HG03135 (cell line): ENCODE data around the gene CMIP.

Experiments used
- ATAC-seq: cut with Tn5 transposase; IDR thresholded peaks from one replicate; pipeline ENCODE4 v1.9.1; 2021; ENCODE audit warnings: mild to moderate bottlenecking, moderate library complexity; ENCODE audit not compliant: unreplicated experiment

The CMIP gene

DNA sequence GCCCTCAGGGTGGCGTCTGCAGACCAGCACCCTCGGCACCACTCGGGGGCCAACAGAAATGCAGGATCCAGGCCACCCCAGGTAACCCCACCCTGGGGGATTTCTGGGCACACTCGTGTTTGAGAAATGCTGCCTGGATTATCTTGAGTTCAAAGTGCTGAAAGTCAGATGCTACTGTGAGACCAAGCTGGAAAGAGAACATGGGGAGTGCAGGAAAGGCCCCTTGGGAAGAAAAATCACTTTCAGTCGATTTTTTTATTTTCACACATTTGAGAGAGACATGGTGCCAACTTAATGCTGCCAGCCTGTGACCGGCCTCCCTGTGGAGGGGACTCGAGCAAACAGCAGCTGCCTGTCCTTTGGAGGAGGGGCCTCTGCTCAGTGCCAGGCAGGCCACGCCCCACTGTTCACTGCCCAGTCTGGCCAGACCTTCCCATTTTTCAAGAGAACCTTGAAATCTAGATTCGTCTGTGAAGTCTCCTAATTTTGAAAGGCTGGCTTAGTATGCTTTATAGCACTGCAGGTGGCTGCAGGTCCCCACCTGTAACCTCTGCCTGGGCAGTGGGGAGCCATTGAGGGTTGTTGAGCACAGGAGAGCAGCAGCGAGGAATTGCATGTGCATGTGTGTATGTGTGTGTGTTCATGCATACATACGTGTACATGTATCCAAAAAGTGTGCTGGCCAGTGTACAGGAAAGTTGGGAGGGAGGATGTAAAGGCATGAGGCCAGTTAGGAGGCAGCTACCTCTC, 263.8 kb downstream of the CMIP start:
- ATAC-seq, result no peak

DNA sequence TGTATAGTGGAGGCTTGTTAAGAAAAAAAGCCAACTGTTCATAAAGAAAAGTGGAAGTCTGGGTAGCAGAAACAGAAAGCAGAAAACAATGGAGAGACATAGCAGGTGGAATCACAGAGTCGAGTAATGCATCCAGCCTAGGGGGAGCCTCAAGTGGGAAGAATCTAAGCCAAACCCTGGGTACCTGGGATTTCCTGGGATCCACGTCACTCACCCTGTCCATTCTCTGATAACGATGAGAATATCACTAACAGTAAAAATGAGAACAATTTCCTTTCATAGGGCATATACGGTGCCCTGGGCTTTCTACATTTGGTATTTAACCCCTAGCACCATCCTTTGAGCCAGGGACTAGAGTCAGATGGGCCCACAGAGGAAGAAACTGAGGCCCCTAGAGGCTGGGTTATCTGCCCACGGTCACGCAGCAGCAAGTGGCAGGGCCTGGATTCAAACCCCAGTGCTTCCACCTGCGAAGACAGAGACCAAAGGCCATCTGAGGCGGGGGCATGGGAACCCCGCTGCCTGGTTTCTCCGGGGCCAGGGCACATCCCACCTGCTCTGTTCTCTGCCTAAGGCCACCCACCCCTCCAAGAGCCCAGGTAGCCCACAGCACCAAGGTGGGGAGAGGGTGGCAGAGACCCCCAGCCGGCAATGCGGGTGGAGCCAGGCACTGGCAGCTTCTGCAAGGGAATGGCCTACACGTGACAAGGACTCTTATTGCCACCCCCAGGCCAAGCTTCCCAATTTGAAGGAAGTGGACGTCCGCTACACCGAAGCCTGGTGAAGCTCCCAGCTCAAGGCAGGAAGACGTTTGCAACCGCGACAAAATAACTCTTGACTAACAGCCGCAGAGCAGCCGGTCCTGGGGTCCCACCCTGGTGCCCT, 264.6 kb downstream of the CMIP start:
- ATAC-seq, result no peak

- no peak for ATAC-seq
These were observed 265.4 kb downstream of the CMIP start for GRCh38 chr16:81710044-81710443.

DNA sequence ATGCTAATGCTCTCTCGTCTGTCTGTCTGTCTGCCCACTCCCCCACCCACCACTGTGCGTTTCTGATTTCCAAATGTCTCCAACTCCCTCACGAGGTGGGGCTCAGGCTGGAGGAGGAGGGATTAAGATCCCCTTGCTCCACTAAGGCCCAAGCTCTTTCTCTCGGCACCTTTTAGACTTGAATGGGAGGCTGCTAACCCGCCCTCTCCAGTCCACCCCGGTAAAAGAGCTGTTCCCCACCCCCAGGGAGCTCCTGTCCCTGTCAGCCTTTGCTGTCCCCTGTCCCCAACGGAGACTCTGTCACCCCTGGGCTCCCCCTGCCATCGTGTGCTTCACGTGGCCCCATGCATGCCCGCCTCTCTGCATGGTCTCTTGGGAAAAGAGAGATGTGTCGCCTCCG, 266.0 kb downstream of the CMIP start:
- ATAC-seq, result no peak

DNA sequence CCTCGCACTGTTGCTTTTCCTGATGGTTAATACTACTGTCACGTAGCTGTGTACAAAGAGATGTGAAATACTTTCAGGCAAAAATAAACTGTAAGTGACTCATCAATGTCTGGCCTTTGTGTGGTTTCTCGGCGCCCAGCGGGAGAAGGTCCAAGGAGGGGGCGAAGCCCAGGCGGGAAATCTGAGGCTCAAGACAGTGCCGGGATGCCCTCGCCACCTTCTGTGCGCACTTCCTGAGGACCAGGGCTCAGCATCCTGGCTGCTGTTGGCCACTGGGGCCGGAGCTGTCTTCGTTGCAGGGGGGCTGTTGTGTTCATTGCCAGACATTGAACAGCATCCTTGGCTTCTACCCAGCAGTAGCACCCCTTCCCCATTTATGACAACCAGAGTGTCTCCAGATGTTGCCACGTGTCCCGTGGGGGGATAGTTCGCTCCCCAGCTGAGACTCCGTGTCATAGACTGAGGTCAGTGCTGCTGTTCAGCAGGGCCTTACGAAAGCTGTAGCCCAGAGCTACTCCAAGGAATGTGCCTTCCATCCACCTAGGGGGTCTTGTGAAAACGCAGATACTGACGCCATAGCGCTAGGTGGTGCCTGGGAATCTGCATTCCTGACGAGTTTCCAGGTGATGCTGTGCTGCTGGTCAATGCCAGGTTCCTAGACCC, 267.2 kb downstream of the CMIP start:
- no peak for ATAC-seq

GRCh38 chr16:81712681-81713080, 268.1 kb downstream of the CMIP start:
- no peak for ATAC-seq

GRCh38 chr16:81713295-81713772, 268.7 kb downstream of the CMIP start:
- no peak for ATAC-seq

DNA sequence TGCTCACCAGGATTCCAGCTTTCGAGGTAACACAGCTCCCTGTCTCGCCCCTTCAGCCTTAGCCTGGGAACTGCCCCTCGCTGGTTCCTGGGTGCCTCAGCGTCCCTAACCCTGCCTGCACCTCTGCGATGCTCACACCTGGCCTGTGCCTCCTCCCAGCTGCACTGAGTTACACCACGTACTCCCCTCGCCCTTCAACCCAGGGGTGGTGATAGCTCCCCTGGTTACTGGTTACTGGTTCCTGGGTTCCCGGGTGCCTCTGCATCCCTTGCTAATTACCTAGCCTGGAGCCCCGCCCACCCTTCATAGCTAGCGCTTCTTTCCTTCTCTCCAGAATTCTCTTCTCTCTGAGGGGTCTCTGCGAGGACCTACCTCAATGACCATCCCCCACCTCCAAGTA, 269.2 kb downstream of the CMIP start:
- no peak for ATAC-seq

GRCh38 chr16:81714583-81714982, 270.0 kb downstream of the CMIP start:
- no peak for ATAC-seq

GRCh38 chr16:81715358-81716196, 271.0 kb downstream of the CMIP start:
- ATAC-seq, result peak; percentile 54

- peak; percentile 70 for ATAC-seq
These were observed 272.0 kb downstream of the CMIP start for GRCh38 chr16:81716478-81717225.

GRCh38 chr16:81717662-81718189, 273.1 kb downstream of the CMIP start:
- no peak for ATAC-seq

DNA sequence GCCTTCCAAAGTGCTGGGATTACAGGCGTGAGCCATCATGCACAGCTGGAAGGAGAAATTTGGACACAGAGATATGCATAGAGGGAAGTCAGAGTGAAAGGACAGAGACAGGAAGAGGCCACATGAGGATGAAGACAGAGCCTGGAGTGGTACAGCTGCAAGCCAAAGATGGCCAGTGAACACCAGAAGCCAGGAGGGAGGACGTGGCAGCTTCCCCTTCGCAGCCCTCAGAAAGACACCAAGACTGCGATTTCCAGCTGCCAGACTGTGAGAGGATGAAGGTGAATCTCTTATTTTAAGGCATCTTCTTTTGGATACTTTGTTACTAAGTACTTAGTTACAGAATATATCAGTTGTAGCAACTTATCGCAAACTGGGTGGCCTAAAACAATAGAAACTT, 274.0 kb downstream of the CMIP start:
- ATAC-seq, result no peak

DNA sequence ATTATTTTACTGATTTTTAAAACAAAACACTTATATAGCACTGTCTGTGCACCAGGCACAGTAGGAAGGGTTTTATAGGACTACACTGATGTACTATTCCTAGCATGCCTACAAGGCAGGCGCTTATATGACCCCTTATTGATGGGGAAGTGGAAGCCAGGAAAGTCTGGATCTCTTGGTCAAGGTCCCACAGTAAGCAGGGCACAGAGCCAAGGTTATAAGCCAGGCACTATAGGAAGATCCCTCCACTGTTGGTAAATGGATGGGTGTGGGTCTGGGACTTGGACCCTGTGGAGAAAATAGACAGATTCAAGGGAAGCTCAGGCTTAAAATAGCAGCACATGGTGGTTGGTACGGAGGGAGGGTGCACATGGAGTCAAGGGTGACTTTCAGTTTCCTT, 275.4 kb downstream of the CMIP start:
- no peak for ATAC-seq

GRCh38 chr16:81720973-81721906, 276.6 kb downstream of the CMIP start:
- ATAC-seq, result no peak

- ATAC-seq, result peak; percentile 67
These were observed 278.6 kb downstream of the CMIP start for GRCh38 chr16:81723098-81723723.

DNA sequence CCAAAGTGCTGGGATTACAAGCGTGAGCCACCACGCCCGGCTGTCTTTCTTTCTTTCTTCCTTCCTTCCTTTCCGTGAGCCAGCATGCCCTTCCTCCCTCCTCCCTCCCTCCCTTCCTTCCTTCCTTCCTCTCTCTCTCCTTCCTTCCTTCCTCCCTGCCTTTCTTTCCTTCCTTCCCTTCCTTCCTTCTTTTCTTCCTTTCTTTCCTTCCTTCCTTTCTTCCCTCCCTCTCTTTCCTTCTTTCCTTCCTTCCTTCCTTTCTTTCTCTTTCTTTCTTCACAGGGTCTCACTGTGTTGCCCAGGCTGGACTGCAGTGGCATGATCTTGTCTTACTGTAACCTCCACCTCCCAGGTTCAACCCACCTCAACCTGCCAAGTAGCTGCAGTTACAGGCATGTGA, 283.8 kb downstream of the CMIP start:
- no peak for ATAC-seq

- ATAC-seq, result no peak
These were observed 284.8 kb downstream of the CMIP start for GRCh38 chr16:81729451-81729850.
